Spleen (tissue), 7 donors: Measurements from ENCODE around the gene MKX.

ENCODE experiments used
- POLR2A ChIP-seq, 3 donors: fragments of 450-650 bp; IDR thresholded peaks; one replicate each; pipeline ENCODE4 v1.5.1; 2017; ENCODE audit warnings: antibody characterized with exemption in 3 of 3, mild to moderate bottlenecking in 1 of 3
- POLR2AphosphoS5 ChIP-seq, 3 donors: sonication (generic); formaldehyde crosslinking; IDR thresholded peaks; one replicate each; pipeline ENCODE4 v1.5.1; 2017; ENCODE audit warnings: antibody characterized with exemption in 3 of 3
- TF ChIP-seq, protein P1 (sequence below), 11 experiments: fragments of 200-600 bp in 7 of 11; fragments of 450-650 bp in 4 of 11; sonication (generic) in 4 of 11; IDR thresholded peaks in 8 of 11; conservative IDR thresholded peaks in 3 of 11; 1 replicate in 7 of 11; 2 replicates in 4 of 11; pipeline versions ENCODE4 v1.4.0 to v1.8.0; 2016 to 2021; ENCODE audit warnings: antibody characterized with exemption in 11 of 11, inconsistent platforms in 4 of 11, mild to moderate bottlenecking in 1 of 11
- donor health status: DM: no; HTN: no; CAD: no; lungs with moderate emphysema.
- donor health status: DM: no; HTN: no; CAD: no.
- donor health status: DM: no; HTN: no; CAD: no.

DNA sequence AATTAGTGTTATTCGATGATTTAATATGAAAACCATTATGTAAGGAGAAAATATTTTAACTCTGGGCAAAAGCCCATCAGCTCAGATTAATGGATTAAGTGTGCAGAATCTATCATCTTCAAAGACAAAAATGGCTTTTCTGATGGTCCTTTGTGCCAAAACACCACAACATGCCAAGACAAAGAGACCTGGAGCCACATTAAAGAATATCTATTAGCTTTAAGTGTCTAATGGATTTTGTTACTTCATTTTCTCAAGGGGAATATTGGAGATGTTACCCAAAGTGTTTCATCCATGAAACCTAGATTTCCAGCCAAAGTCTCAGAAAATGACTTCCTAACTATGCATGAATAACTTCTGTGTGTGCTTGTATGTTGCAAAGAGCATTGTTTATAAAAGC is 57.3 kb downstream of the MKX start:
- no peak for TF ChIP-seq POLR2AphosphoS5 (IDR thresholded peaks at IDR 0.05)
- TF ChIP-seq POLR2A (IDR thresholded peaks at IDR 0.05): no peak
- TF ChIP-seq, protein P1, sequence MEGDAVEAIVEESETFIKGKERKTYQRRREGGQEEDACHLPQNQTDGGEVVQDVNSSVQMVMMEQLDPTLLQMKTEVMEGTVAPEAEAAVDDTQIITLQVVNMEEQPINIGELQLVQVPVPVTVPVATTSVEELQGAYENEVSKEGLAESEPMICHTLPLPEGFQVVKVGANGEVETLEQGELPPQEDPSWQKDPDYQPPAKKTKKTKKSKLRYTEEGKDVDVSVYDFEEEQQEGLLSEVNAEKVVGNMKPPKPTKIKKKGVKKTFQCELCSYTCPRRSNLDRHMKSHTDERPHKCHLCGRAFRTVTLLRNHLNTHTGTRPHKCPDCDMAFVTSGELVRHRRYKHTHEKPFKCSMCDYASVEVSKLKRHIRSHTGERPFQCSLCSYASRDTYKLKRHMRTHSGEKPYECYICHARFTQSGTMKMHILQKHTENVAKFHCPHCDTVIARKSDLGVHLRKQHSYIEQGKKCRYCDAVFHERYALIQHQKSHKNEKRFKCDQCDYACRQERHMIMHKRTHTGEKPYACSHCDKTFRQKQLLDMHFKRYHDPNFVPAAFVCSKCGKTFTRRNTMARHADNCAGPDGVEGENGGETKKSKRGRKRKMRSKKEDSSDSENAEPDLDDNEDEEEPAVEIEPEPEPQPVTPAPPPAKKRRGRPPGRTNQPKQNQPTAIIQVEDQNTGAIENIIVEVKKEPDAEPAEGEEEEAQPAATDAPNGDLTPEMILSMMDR (IDR thresholded peaks at IDR 0.05 in 8 of 11, conservative IDR thresholded peaks at IDR 0.05 in 3 of 11): no peak
